ENCODE results near the gene GRB2.
A peak's percentile ranks its signal among the peaks of the same experiment; 100 is the strongest.

The GRB2 gene

DNA sequence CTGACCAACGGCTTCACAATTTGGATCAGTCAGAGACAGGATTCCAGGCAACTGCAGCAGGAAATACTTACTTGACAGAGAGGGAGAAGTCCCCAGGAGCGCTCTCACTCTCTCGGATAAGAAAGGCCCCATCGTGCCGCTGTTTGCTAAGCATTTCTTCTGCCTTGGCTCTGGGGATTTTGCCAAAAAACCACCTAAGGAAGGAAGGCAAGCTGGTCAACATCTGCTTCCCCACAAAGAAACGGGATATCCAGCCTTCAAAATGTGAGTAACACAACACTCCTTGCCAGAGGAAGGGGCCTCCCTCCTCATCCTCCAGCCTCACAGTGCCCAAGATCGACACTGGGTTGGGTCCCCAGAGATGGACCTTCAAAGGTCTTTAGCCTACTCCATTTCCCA is 79.7 kb downstream of the GRB2 start:
- Histone ChIP-seq H4K20me1 (ENCODE audit: insufficient read depth, low read length) (peaks cover 26% of the 10 kb centered on the region; the same call in 1 of the 2 replicates), H3K4me3 (ENCODE audit: low read length) (no peak overlapping the region), H2AFZ (ENCODE audit: low read depth, low read length) (no peak overlapping the region), H3K27ac (ENCODE audit: low read length) (no peak overlapping the region; the same call in 1 of the 2 replicates), H3K27me3 (ENCODE audit: low read depth, low read length) (no peaks in the 10 kb centered on the region), H3K9ac (ENCODE audit: low read length) (no peak overlapping the region), H3K36me3 (replicated peaks; ENCODE audit: low read depth, low read length) (peaks cover 30% of the 10 kb centered on the region), H3K4me1 (ENCODE audit: low read length) (peaks cover 13% of the 10 kb centered on the region), H3K79me2 (ENCODE audit: low read length) (peaks cover 59% of the 10 kb centered on the region), H3K4me2 (ENCODE audit: low read length) (no peak overlapping the region), H3K9me3 (ENCODE audit: insufficient read depth, low read length) (no peaks in the 10 kb centered on the region)
- no peak for TF ChIP-seq CTCF (IDR thresholded peaks at IDR 0.05; ENCODE audit: low read depth, low read length)
- no peak for TF ChIP-seq EZH2phosphoT487 (IDR thresholded peaks at IDR 0.05; ENCODE audit: low read depth)

GRCh38 chr17:75325348-75325747 is 80.1 kb downstream of the GRB2 start:
- H3K9me3 ChIP-seq (ENCODE audit: insufficient read depth, low read length) = no peaks in the 10 kb centered on the region
- H3K79me2 ChIP-seq (ENCODE audit: low read length) = peaks cover 57% of the 10 kb centered on the region
- TF ChIP-seq EZH2phosphoT487 (IDR thresholded peaks at IDR 0.05; ENCODE audit: low read depth) (no peak), CTCF (IDR thresholded peaks at IDR 0.05; ENCODE audit: low read depth, low read length) (no peak)
- no peak overlapping the region for H3K9ac ChIP-seq (ENCODE audit: low read length)
- no peaks in the 10 kb centered on the region for H3K27me3 ChIP-seq (ENCODE audit: low read depth, low read length)
- peaks cover 18% of the 10 kb centered on the region for H3K4me1 ChIP-seq (ENCODE audit: low read length)
- H2AFZ ChIP-seq (ENCODE audit: low read depth, low read length) = no peak overlapping the region
- no peak overlapping the region for H3K4me2 ChIP-seq (ENCODE audit: low read length)
- no peak overlapping the region; the same call in 1 of the 2 replicates for H3K27ac ChIP-seq (ENCODE audit: low read length)
- H3K4me3 ChIP-seq (ENCODE audit: low read length) = no peak overlapping the region
- peaks cover 23% of the 10 kb centered on the region; the same call in 1 of the 2 replicates for H4K20me1 ChIP-seq (ENCODE audit: insufficient read depth, low read length)
- H3K36me3 ChIP-seq (replicated peaks; ENCODE audit: low read depth, low read length) = peaks cover 30% of the 10 kb centered on the region

GRCh38 chr17:75321506-75321905 is 84.0 kb downstream of the GRB2 start:
- Histone ChIP-seq H3K27ac (ENCODE audit: low read length) (no peak overlapping the region), H4K20me1 (ENCODE audit: insufficient read depth, low read length) (peaks cover 10% of the 10 kb centered on the region; the same call in 1 of the 2 replicates), H3K79me2 (ENCODE audit: low read length) (peaks cover 54% of the 10 kb centered on the region), H3K4me2 (ENCODE audit: low read length) (no peak overlapping the region), H3K9me3 (ENCODE audit: insufficient read depth, low read length) (no peaks in the 10 kb centered on the region), H3K4me3 (ENCODE audit: low read length) (no peak overlapping the region), H3K27me3 (ENCODE audit: low read depth, low read length) (no peaks in the 10 kb centered on the region), H2AFZ (ENCODE audit: low read depth, low read length) (no peak overlapping the region), H3K4me1 (ENCODE audit: low read length) (peaks cover 47% of the 10 kb centered on the region), H3K9ac (ENCODE audit: low read length) (no peak overlapping the region), H3K36me3 (replicated peaks; ENCODE audit: low read depth, low read length) (peaks cover 56% of the 10 kb centered on the region)
- TF ChIP-seq CTCF (IDR thresholded peaks at IDR 0.05; ENCODE audit: low read depth, low read length) (no peak), EZH2phosphoT487 (IDR thresholded peaks at IDR 0.05; ENCODE audit: low read depth) (no peak)

GRCh38 chr17:75319904-75320691 is 85.4 kb downstream of the GRB2 start:
- Histone ChIP-seq H3K79me2 (ENCODE audit: low read length) (peaks cover 41% of the 10 kb centered on the region), H3K9me3 (ENCODE audit: insufficient read depth, low read length) (no peaks in the 10 kb centered on the region), H3K27me3 (ENCODE audit: low read depth, low read length) (no peaks in the 10 kb centered on the region), H2AFZ (ENCODE audit: low read depth, low read length) (no peak overlapping the region), H3K9ac (ENCODE audit: low read length) (peak overlapping the region; percentile 19; the same call in 1 of the 2 replicates), H3K4me1 (ENCODE audit: low read length) (peaks cover 56% of the 10 kb centered on the region), H3K36me3 (replicated peaks; ENCODE audit: low read depth, low read length) (peaks cover 50% of the 10 kb centered on the region), H3K4me3 (ENCODE audit: low read length) (peak overlapping the region; percentile 18), H3K4me2 (ENCODE audit: low read length) (peak overlapping the region; percentile 46), H4K20me1 (ENCODE audit: insufficient read depth, low read length) (0 out of 2 replicates have a peak, but pooled peaks cover 2% of the 10 kb centered on the region), H3K27ac (ENCODE audit: low read length) (peak overlapping the region; percentile 43)
- TF ChIP-seq EZH2phosphoT487 (IDR thresholded peaks at IDR 0.05; ENCODE audit: low read depth) = no peak
- no peak for TF ChIP-seq CTCF (IDR thresholded peaks at IDR 0.05; ENCODE audit: low read depth, low read length)
